Duodenal mucosa (tissue), 2 donors: ENCODE data around the gene ALCAM.

Source experiments
- H3K27ac ChIP-seq: one replicate; pipeline ENCODE4 v1.7.0; 2013; ENCODE audit warnings: low read depth, low read length
- H3K27me3 ChIP-seq, 2 donors: one replicate each; pipeline ENCODE4 v1.7.0; 2013; ENCODE audit warnings: low read length in 2 of 2, control low read depth in 1 of 2; ENCODE audit not compliant: insufficient read depth in 2 of 2, control insufficient read depth in 1 of 2
- H3K36me3 ChIP-seq, 2 donors: one replicate each; pipeline ENCODE4 v1.7.0; 2013; ENCODE audit warnings: low read length in 2 of 2, control low read depth in 1 of 2; ENCODE audit not compliant: insufficient read depth in 2 of 2, control insufficient read depth in 1 of 2
- H3K4me1 ChIP-seq, 2 donors: one replicate each; pipeline ENCODE4 v1.7.0; 2013; ENCODE audit warnings: low read length in 2 of 2, control low read depth in 1 of 2; ENCODE audit not compliant: insufficient read depth in 2 of 2, control insufficient read depth in 1 of 2
- H3K4me3 ChIP-seq, 2 donors: one replicate each; pipeline ENCODE4 v1.7.0; 2013; ENCODE audit warnings: low read length in 2 of 2, low read depth in 1 of 2
- H3K9ac ChIP-seq, 2 donors: one replicate each; pipeline ENCODE4 v1.7.0; 2013; ENCODE audit warnings: low read length in 2 of 2, low read depth in 1 of 2
- H3K9me3 ChIP-seq, 2 donors: one replicate each; pipeline ENCODE4 v1.7.0; 2013; ENCODE audit warnings: low read length in 2 of 2, control low read depth in 1 of 2; ENCODE audit not compliant: control insufficient read depth in 1 of 2

The ALCAM gene

GRCh38 chr3:105470851-105471250 lies 104.1 kb downstream of the ALCAM start:
- Histone ChIP-seq H3K36me3 (no peaks in the 10 kb centered on the region), H3K9ac (no peak overlapping the region), H3K4me1 (no peaks in the 10 kb centered on the region), H3K4me3 (no peak overlapping the region), H3K9me3 (no peaks in the 10 kb centered on the region), H3K27ac (no peak overlapping the region), H3K27me3 (no peaks in the 10 kb centered on the region)

- H3K4me3 ChIP-seq = no peak overlapping the region
Observed at GRCh38 chr3:105473521-105474223, 107.0 kb downstream of the ALCAM start.

GRCh38 chr3:105480768-105481167 lies 114.1 kb downstream of the ALCAM start:
- no peak overlapping the region for H3K9ac ChIP-seq
- no peak overlapping the region for H3K4me3 ChIP-seq
- no peaks in the 10 kb centered on the region for H3K36me3 ChIP-seq
- H3K27me3 ChIP-seq = no peaks in the 10 kb centered on the region
- no peaks in the 10 kb centered on the region for H3K4me1 ChIP-seq
- H3K9me3 ChIP-seq = no peaks in the 10 kb centered on the region
- no peak overlapping the region for H3K27ac ChIP-seq

More at GRCh38 chr3:105473521-105474223, 107.0 kb downstream of the ALCAM start:
- Histone ChIP-seq H3K36me3 (no peaks in the 10 kb centered on the region), H3K4me1 (no peaks in the 10 kb centered on the region), H3K27me3 (no peaks in the 10 kb centered on the region), H3K27ac (no peak overlapping the region), H3K9me3 (no peaks in the 10 kb centered on the region), H3K9ac (no peak overlapping the region)

GRCh38 chr3:105483476-105483875 lies 116.8 kb downstream of the ALCAM start:
- no peaks in the 10 kb centered on the region for H3K9me3 ChIP-seq
- H3K9ac ChIP-seq = no peak overlapping the region
- no peaks in the 10 kb centered on the region for H3K27me3 ChIP-seq
- no peak overlapping the region for H3K4me3 ChIP-seq
- H3K36me3 ChIP-seq = no peaks in the 10 kb centered on the region
- H3K4me1 ChIP-seq = no peaks in the 10 kb centered on the region
- no peak overlapping the region for H3K27ac ChIP-seq

- Histone ChIP-seq H3K27ac (no peak overlapping the region), H3K27me3 (no peaks in the 10 kb centered on the region), H3K9me3 (peaks cover 8 to 9% of the 10 kb centered on the region in 2 donors), H3K4me3 (no peak overlapping the region), H3K9ac (no peak overlapping the region), H3K36me3 (no peaks in the 10 kb centered on the region), H3K4me1 (no peaks in the 10 kb centered on the region)
Observed at GRCh38 chr3:105490045-105490444, 123.3 kb downstream of the ALCAM start.

GRCh38 chr3:105493305-105493892 lies 126.7 kb downstream of the ALCAM start:
- H3K27me3 ChIP-seq = no peaks in the 10 kb centered on the region
- no peak overlapping the region for H3K4me3 ChIP-seq
- no peaks in the 10 kb centered on the region for H3K4me1 ChIP-seq
- no peak overlapping the region for H3K9ac ChIP-seq
- peaks cover 8 to 9% of the 10 kb centered on the region in 2 donors for H3K9me3 ChIP-seq
- H3K36me3 ChIP-seq = no peaks in the 10 kb centered on the region
- H3K27ac ChIP-seq = no peak overlapping the region

GRCh38 chr3:105495021-105495420 lies 128.3 kb downstream of the ALCAM start:
- Histone ChIP-seq H3K9me3 (peaks cover 8 to 9% of the 10 kb centered on the region in 2 donors), H3K4me1 (no peaks in the 10 kb centered on the region), H3K27me3 (no peaks in the 10 kb centered on the region), H3K9ac (no peak overlapping the region), H3K36me3 (no peaks in the 10 kb centered on the region), H3K27ac (no peak overlapping the region), H3K4me3 (no peak overlapping the region)

- peaks cover 0 to 4% of the 10 kb centered on the region in 2 donors for H3K4me1 ChIP-seq
- H3K27me3 ChIP-seq = no peaks in the 10 kb centered on the region
- H3K9ac ChIP-seq = no peak overlapping the region
- no peak overlapping the region for H3K4me3 ChIP-seq
- H3K27ac ChIP-seq = no peak overlapping the region
- H3K36me3 ChIP-seq = no peaks in the 10 kb centered on the region
- no peaks in the 10 kb centered on the region for H3K9me3 ChIP-seq
Observed at GRCh38 chr3:105496343-105496742, 129.6 kb downstream of the ALCAM start.

GRCh38 chr3:105497386-105497785 lies 130.7 kb downstream of the ALCAM start:
- Histone ChIP-seq H3K4me3 (no peak overlapping the region), H3K27ac (no peak overlapping the region), H3K9ac (no peak overlapping the region), H3K4me1 (peaks cover 0 to 4% of the 10 kb centered on the region in 2 donors), H3K36me3 (no peaks in the 10 kb centered on the region), H3K9me3 (no peaks in the 10 kb centered on the region), H3K27me3 (no peaks in the 10 kb centered on the region)

- Histone ChIP-seq H3K4me1 (peaks cover 0 to 4% of the 10 kb centered on the region in 2 donors), H3K4me3 (no peak overlapping the region), H3K9ac (no peak overlapping the region), H3K9me3 (no peaks in the 10 kb centered on the region), H3K27me3 (no peaks in the 10 kb centered on the region), H3K27ac (no peak overlapping the region), H3K36me3 (no peaks in the 10 kb centered on the region)
Observed at GRCh38 chr3:105499961-105500360, 133.3 kb downstream of the ALCAM start.
